ENCODE data around the gene HOMEZ.

Gene HOMEZ

DNA sequence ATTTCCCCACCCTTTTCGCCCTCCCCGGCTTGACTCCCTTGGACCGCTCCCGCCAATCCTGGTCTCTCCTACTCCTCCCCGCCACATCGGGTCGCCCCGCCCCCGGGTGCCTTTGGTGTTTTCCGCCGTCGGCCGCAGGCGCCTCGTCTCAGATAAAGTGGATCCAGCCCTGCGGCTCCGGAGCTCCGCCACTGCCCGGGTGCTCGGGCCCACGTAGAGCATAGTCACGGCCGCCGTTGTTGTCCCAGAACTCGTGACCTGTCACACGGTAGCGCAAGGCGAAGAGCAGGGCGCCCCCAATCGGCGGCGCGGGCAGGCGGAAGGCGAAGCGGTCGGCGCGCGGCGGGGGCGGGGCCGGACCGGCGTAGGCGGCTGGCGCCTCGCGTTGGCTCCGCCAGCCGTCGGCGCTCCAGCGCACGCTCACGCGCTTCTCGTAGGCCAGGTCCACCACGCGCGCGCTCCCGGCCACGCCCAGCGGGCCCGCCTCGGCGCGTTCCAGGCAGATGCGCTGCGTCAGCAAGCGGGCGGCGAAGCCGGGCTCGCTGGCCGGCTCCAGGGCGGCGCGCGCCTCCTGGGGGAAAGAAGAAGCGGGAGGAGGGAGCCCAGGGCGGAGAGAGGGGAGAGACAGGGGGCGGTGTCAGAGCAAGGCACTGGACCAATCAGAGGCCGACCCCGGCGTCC is 15.5 kb upstream of the HOMEZ start (continued):
- no peak for TF ChIP-seq PATZ1 (tag by site-specific recombination; IDR thresholded peaks at IDR 0.05)
- TF ChIP-seq, protein P1, sequence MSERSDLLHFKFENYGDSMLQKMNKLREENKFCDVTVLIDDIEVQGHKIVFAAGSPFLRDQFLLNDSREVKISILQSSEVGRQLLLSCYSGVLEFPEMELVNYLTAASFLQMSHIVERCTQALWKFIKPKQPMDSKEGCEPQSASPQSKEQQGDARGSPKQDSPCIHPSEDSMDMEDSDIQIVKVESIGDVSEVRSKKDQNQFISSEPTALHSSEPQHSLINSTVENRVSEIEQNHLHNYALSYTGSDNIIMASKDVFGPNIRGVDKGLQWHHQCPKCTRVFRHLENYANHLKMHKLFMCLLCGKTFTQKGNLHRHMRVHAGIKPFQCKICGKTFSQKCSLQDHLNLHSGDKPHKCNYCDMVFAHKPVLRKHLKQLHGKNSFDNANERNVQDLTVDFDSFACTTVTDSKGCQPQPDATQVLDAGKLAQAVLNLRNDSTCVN (tag by site-specific recombination; optimal IDR thresholded peaks at IDR 0.05): peak; percentile 25
- TF ChIP-seq HOXA7 (CRISPR knock-in tag; IDR thresholded peaks at IDR 0.05; ENCODE audit: borderline replicate concordance): no peak
- TF ChIP-seq ZNF221 (tag by site-specific recombination; IDR thresholded peaks at IDR 0.05; ENCODE audit: borderline replicate concordance): no peak
- TF ChIP-seq ZNF664 (tag by site-specific recombination; IDR thresholded peaks at IDR 0.05): no peak
- no peak for TF ChIP-seq ZSCAN5A (tag by site-specific recombination; IDR thresholded peaks at IDR 0.05)
- peak; percentile 53 for TF ChIP-seq OSR2 (tag by site-specific recombination; IDR thresholded peaks at IDR 0.05)
- TF ChIP-seq ZNF555 (tag by site-specific recombination; conservative IDR thresholded peaks at IDR 0.05): no peak
- TF ChIP-seq ZNF211 (tag by site-specific recombination; IDR thresholded peaks at IDR 0.05; ENCODE audit: low read depth): no peak
- no peak for TF ChIP-seq ZNF426 (tag by site-specific recombination; IDR thresholded peaks at IDR 0.05)
- TF ChIP-seq IKZF3 (tag by site-specific recombination; IDR thresholded peaks at IDR 0.05): peak; percentile 81
- TF ChIP-seq ZNF274 (IDR thresholded peaks at IDR 0.05; ENCODE audit: low read length): no peak
- TF ChIP-seq ZNF274 (tag by site-specific recombination; IDR thresholded peaks at IDR 0.05; ENCODE audit: borderline replicate concordance): no peak
- no peak for TF ChIP-seq ZNF26 (tag by site-specific recombination; IDR thresholded peaks at IDR 0.05)
- no peak; the same call in 1 of the 2 replicates for TF ChIP-seq ZNF600 (tag by site-specific recombination; IDR thresholded peaks at IDR 0.05)
- no peak for TF ChIP-seq PRDM4 (tag by site-specific recombination; IDR thresholded peaks at IDR 0.05)
- no peak for TF ChIP-seq ZNF16 (tag by site-specific recombination; IDR thresholded peaks at IDR 0.05; ENCODE audit: low read depth)
- no peak for TF ChIP-seq ZNF366 (tag by site-specific recombination; conservative IDR thresholded peaks at IDR 0.05)
- TF ChIP-seq ZNF184 (tag by site-specific recombination; IDR thresholded peaks at IDR 0.05): peak; percentile 11; the same call in 1 of the 2 replicates
- TF ChIP-seq ZSCAN16 (tag by site-specific recombination; IDR thresholded peaks at IDR 0.05): no peak
- TF ChIP-seq CTCF (tag by site-specific recombination; IDR thresholded peaks at IDR 0.05): peak; percentile 61; the same call in 1 of the 2 replicates
- TF ChIP-seq ZNF549 (tag by site-specific recombination; IDR thresholded peaks at IDR 0.05): no peak
- TF ChIP-seq ZNF449 (tag by site-specific recombination; IDR thresholded peaks at IDR 0.05): no peak
- TF ChIP-seq SCRT1 (tag by site-specific recombination; IDR thresholded peaks at IDR 0.05; ENCODE audit: borderline replicate concordance): no peak
- TF ChIP-seq ZNF777 (tag by site-specific recombination; IDR thresholded peaks at IDR 0.05; ENCODE audit: borderline replicate concordance): no peak
- no peak for TF ChIP-seq ZNF114 (tag by site-specific recombination; IDR thresholded peaks at IDR 0.05)
- no peak for TF ChIP-seq ZNF157 (tag by site-specific recombination; IDR thresholded peaks at IDR 0.05)
- no peak for TF ChIP-seq ZBTB21 (tag by site-specific recombination; IDR thresholded peaks at IDR 0.05)
